ENCODE results near the gene COPG1.

The COPG1 gene

DNA sequence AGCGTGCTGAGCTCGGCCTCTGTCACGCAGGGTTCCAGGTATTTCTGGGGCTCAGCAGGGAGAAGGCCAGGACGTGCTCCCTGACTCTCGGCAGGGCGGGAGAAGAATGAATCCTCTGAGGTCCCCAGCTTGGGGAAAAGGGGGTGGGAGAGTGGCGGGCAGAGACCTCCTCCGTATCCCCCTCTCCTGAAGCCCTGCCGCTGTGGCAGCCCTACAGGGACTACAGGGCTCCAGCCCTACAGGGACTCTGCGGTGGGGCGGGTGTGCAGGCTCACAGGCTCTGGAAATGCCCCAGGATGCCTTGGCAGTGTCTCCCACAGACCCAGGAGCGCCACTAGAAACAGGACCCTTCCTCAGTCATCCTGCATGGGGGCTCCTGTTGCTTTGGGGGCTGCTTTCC, 75.4 kb downstream of the COPG1 start:
- no peak overlapping the region for H3K27ac ChIP-seq
- TF ChIP-seq ZFX (IDR thresholded peaks at IDR 0.05), result no peak
- TF ChIP-seq, protein P1, sequence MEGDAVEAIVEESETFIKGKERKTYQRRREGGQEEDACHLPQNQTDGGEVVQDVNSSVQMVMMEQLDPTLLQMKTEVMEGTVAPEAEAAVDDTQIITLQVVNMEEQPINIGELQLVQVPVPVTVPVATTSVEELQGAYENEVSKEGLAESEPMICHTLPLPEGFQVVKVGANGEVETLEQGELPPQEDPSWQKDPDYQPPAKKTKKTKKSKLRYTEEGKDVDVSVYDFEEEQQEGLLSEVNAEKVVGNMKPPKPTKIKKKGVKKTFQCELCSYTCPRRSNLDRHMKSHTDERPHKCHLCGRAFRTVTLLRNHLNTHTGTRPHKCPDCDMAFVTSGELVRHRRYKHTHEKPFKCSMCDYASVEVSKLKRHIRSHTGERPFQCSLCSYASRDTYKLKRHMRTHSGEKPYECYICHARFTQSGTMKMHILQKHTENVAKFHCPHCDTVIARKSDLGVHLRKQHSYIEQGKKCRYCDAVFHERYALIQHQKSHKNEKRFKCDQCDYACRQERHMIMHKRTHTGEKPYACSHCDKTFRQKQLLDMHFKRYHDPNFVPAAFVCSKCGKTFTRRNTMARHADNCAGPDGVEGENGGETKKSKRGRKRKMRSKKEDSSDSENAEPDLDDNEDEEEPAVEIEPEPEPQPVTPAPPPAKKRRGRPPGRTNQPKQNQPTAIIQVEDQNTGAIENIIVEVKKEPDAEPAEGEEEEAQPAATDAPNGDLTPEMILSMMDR (conservative IDR thresholded peaks at IDR 0.05), result no peak

DNA sequence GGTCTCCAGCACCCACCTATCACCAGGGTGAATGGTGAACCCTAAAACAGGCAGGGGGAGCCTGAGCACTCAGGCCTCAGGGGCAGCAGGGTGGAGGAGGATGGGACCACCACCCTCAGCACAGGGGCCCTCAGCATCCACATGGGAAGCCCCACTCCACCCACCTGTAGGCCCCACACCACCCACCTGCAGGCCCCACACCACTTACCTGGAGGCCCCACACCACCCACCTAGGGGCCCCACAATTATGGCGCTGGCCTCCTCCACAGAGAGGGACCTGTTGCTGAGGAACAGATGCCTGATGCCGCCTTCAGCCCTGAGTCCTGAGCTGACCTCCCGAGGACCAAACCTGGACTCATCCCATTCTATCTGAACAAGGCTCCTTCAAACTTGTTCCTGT, 76.0 kb downstream of the COPG1 start:
- no peak overlapping the region for H3K27ac ChIP-seq
- TF ChIP-seq, protein P1 (conservative IDR thresholded peaks at IDR 0.05), result no peak
- no peak for TF ChIP-seq ZFX (IDR thresholded peaks at IDR 0.05)

DNA sequence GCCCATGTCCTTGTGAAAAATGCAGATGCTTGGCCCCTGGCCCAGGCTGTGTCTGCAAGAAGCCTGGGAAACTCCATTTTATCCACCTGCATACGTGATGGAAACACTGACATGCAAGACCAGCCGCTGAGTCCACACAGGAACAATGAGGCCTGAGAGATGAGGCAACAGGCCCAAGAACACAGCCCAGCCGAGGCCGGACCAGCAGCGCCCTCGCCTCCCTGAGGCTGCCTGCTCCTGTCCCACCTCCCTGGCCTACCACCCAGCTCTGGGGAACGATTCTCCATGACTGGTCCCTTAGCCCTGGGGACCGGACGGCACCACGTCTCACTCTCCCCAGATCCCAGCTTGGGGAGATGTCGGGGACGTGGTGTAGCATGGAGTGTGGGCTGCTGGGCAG, 76.7 kb downstream of the COPG1 start:
- no peak overlapping the region for H3K27ac ChIP-seq

DNA sequence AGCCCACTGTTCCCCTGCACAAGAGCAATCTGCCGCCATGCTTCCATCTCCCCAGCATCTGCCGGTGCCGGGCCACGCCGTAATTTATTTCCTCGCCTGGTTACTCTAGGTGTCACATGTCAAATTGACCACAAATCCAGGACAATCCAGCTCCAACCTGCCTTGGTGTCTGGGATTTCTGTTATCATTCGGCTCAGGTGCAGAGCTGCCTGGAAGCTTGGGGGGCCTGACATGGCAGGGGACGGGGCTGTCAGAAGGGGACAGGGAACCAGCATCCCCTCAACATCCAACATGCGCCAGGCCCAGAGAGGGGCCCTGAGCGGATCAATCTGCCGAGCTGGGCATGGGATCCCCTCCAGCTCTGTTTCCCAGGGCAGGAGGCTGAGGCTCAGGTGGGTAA, 77.2 kb downstream of the COPG1 start:
- TF ChIP-seq, protein P1 (conservative IDR thresholded peaks at IDR 0.05), result no peak
- no peak for TF ChIP-seq ZFX (IDR thresholded peaks at IDR 0.05)
- H3K27ac ChIP-seq, result no peak overlapping the region

More for the DNA sequence above, 76.7 kb downstream of the COPG1 start:
- TF ChIP-seq ZFX (IDR thresholded peaks at IDR 0.05), result no peak
- TF ChIP-seq, protein P1 (conservative IDR thresholded peaks at IDR 0.05), result no peak
